Osteoblast (primary cell): ENCODE results near the gene EVA1A. TPM values are rescaled to one million over a fixed set of nuclear protein-coding genes. Genes with fewer than 3 reads are reported as not detected.

Source experiments
- DNase-seq: peaks from one replicate; pipeline ENCODE4 v3.0.0; 2011; ENCODE audit warnings: low spot score, mixed read lengths; ENCODE audit not compliant: insufficient read length; ENCODE audit errors: missing footprints
- H2AFZ ChIP-seq: 2 replicates; pipeline ENCODE4 v1.6.0; 2011; ENCODE audit warnings: mild to moderate bottlenecking, low read length
- H3K27ac ChIP-seq: 2 replicates; pipeline ENCODE4 v1.5.1; 2011; ENCODE audit warnings: mild to moderate bottlenecking, low read depth, low read length, moderate library complexity
- H3K27me3 ChIP-seq: 2 replicates; pipeline ENCODE4 v1.6.0; 2012; ENCODE audit warnings: mild to moderate bottlenecking, control low read depth, inconsistent platforms, low read length, moderate library complexity; ENCODE audit not compliant: insufficient read depth
- H3K36me3 ChIP-seq: 2 replicates; pipeline ENCODE4 v1.5.1; 2011; ENCODE audit warnings: mild to moderate bottlenecking, low read length, control low read depth, moderate library complexity; ENCODE audit not compliant: insufficient read depth
- H3K4me1 ChIP-seq: 2 replicates; pipeline ENCODE4 v1.5.1; 2011; ENCODE audit warnings: mild to moderate bottlenecking, low read length, control low read depth, moderate library complexity; ENCODE audit not compliant: insufficient read depth
- H3K4me2 ChIP-seq: 2 replicates; pipeline ENCODE4 v1.6.0; 2011; ENCODE audit warnings: mild to moderate bottlenecking, low read length; ENCODE audit not compliant: insufficient read depth
- H3K4me3 ChIP-seq: fragments of 200-600 bp; sonication (generic); 3 replicates; pipeline ENCODE4 v1.5.1; 2012; ENCODE audit warnings: mild to moderate bottlenecking, low read length, inconsistent platforms; ENCODE audit not compliant: insufficient read depth
- H3K79me2 ChIP-seq: 2 replicates; pipeline ENCODE4 v1.6.0; 2012; ENCODE audit warnings: mild to moderate bottlenecking, low read length, control low read depth, inconsistent platforms; ENCODE audit not compliant: insufficient read depth
- H3K9me3 ChIP-seq: 2 replicates; pipeline ENCODE4 v1.5.1; 2011; ENCODE audit warnings: low read depth, low read length, control low read depth
- H4K20me1 ChIP-seq: 2 replicates; pipeline ENCODE4 v1.6.0; 2012; ENCODE audit warnings: mild to moderate bottlenecking, low read length, control low read depth; ENCODE audit not compliant: insufficient read depth
- total RNA-seq: library from RNA; depleted of rRNA; stranded (reverse); fragments of >200 nt; gene quantifications from 2 replicates; pipeline ENCODE4 v1.2.3, GENCODE V29; 2012
- TF ChIP-seq, protein P1 (sequence below): IDR thresholded peaks from 2 replicates; pipeline ENCODE4 v1.5.1; 2011; ENCODE audit warnings: mild to moderate bottlenecking, low read depth, low read length, moderate library complexity; ENCODE audit errors: extremely low read depth

The EVA1A gene
- total RNA-seq, 1 donor: 70.9 TPM

DNA sequence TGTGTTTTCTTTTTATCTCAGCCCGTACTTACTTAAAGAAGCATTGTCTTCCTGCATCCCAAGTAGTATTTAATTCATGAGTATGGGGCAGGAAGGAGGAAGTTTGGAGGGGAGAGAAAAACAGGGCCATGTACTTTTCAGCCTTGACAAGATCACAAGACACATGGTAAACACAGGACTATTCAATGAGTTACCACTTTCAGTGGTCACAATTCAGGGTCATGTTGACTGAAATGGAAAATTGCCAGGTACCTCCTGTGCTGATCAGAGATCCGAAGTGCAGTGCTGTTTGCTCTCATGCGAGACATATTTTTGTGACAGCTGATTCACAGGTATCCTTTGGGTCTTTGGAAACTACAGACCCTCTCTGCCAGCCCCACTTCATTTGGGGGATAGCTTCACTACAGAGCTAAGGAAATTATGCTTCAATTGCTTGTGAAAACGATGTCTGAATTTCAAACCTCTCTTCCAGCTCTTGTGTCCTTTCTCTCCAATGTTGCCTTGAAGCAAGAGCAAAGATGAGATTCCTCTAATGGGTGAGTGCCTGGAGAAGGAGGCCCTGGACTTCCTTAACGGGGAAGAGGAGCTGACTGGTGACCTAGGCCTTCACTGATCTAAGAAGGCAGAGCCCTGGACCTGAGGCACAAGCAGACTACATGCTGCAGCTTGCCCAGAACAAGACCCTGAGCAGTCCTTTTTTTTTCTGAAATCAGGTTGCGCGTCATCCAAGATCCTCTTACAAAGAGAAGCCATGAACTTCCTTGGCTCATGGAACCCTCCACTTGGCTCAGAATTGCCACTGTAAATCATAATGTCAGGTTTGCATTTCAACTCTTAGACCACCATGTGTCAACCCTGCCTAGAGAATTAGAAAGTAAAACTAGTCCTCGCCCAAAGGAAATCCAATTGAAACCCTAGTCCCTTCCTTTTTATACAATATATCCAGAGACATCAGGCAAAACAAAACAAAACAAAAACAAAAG, 44.1 kb downstream of the EVA1A start:
- H2AFZ ChIP-seq: no peak overlapping the region
- no peak overlapping the region for H3K4me2 ChIP-seq
- peaks cover 5% of the 10 kb centered on the region for H3K9me3 ChIP-seq
- H3K36me3 ChIP-seq: peaks cover 69% of the 10 kb centered on the region
- peaks cover 17% of the 10 kb centered on the region for H3K4me1 ChIP-seq
- DNase-seq: no peak
- no peak overlapping the region for H3K4me3 ChIP-seq
- TF ChIP-seq, protein P1, sequence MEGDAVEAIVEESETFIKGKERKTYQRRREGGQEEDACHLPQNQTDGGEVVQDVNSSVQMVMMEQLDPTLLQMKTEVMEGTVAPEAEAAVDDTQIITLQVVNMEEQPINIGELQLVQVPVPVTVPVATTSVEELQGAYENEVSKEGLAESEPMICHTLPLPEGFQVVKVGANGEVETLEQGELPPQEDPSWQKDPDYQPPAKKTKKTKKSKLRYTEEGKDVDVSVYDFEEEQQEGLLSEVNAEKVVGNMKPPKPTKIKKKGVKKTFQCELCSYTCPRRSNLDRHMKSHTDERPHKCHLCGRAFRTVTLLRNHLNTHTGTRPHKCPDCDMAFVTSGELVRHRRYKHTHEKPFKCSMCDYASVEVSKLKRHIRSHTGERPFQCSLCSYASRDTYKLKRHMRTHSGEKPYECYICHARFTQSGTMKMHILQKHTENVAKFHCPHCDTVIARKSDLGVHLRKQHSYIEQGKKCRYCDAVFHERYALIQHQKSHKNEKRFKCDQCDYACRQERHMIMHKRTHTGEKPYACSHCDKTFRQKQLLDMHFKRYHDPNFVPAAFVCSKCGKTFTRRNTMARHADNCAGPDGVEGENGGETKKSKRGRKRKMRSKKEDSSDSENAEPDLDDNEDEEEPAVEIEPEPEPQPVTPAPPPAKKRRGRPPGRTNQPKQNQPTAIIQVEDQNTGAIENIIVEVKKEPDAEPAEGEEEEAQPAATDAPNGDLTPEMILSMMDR: no peak
- no peak overlapping the region for H3K27ac ChIP-seq
- H4K20me1 ChIP-seq: peaks cover 25% of the 10 kb centered on the region
- H3K27me3 ChIP-seq: no peaks in the 10 kb centered on the region
- peaks cover 80% of the 10 kb centered on the region for H3K79me2 ChIP-seq

DNA sequence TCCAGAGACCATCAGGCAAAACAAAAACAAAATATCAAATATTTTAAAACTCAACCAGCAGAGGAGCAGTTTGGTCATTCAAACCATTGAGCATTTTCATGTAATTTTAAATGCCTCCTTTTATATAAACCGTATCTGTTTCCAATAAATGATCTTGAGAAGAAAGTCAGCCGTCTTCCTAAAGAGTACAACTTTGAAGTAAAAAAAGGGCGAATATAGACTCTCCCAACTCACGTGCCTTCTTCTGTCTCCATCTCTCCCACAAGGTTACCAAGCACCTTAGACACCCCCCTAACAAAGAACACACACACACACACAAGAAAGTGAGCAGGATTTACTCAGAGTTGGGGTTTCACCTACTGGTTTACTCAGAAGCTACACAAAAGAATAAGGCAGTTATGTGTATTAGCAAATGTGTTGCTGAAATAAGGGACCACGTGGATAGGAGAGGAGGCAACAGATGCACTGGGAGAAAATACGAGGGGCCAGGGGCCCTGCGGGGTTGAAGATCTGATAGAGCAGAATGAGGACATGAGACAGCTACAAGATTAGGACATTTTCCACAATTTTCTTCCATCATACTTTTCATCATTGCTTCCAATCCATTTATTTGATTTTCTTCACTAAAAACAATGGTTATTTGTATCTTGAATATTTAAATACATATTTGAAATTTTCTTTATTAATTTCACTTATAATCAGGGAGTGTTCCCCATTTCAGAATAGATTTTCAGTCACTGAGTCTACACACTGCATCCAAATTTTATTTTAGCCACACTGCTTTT, 45.0 kb downstream of the EVA1A start:
- H3K27me3 ChIP-seq: no peaks in the 10 kb centered on the region
- peaks cover 5% of the 10 kb centered on the region for H3K9me3 ChIP-seq
- no peak overlapping the region for H2AFZ ChIP-seq
- peaks cover 18% of the 10 kb centered on the region for H4K20me1 ChIP-seq
- no peak overlapping the region for H3K27ac ChIP-seq
- H3K4me2 ChIP-seq: no peak overlapping the region
- no peak for DNase-seq
- H3K4me1 ChIP-seq: peaks cover 16% of the 10 kb centered on the region
- TF ChIP-seq, protein P1: no peak
- no peak overlapping the region for H3K4me3 ChIP-seq
- H3K36me3 ChIP-seq: peaks cover 65% of the 10 kb centered on the region
- H3K79me2 ChIP-seq: peaks cover 79% of the 10 kb centered on the region

DNA sequence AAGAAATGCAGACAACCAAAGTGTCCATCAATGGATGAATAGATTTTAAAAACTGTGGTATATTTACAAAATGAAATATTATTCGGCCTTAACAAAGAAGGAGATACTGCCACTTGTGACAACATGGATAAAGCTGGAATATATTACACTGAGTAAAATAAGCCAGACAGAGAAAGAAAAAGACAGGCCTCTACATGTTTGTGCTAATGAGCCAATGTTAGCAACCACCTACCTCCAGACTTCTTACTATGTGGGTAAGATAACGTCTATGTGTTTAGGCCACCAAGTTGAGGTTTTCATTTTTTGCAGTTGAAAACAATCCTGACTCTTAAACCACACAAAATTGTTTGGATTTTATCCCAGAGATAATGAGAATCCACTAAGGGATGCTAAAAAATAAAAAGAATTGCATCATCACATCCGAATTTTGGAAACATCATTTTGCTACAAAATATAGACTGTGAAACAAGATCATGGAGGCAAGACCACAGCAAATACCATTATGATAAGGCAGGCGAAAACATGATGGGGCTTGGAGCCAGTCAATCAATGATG, 47.0 kb downstream of the EVA1A start:
- H3K27me3 ChIP-seq: no peaks in the 10 kb centered on the region
- peaks cover 58% of the 10 kb centered on the region for H3K36me3 ChIP-seq
- H3K79me2 ChIP-seq: peaks cover 79% of the 10 kb centered on the region

More for the DNA sequence above, 47.0 kb downstream of the EVA1A start:
- TF ChIP-seq, protein P1: no peak
- Histone ChIP-seq H3K9me3 (peaks cover 5% of the 10 kb centered on the region), H2AFZ (no peak overlapping the region), H4K20me1 (peaks cover 13% of the 10 kb centered on the region), H3K27ac (peak overlapping the region; percentile 75), H3K4me1 (peaks cover 6% of the 10 kb centered on the region), H3K4me2 (no peak overlapping the region), H3K4me3 (no peak overlapping the region)
- DNase-seq: no peak
